ENCODE results near the gene CCDC85C. TPM values are rescaled to one million over a fixed set of nuclear protein-coding genes. Genes with fewer than 3 reads are reported as not detected.

CCDC85C gene
- polyA plus RNA-seq, 4 donors, result 19.0 to 30.3 (median 26.6) TPM

GRCh38 chr14:99544991-99545390 lies 59.0 kb downstream of the CCDC85C start:
- no peak for DNase-seq (ENCODE audit: low read depth in 4 of 4, low spot score in 3 of 4)

- DNase-seq (ENCODE audit: low read depth in 4 of 4, low spot score in 3 of 4), result no peak
These were observed 60.0 kb downstream of the CCDC85C start for GRCh38 chr14:99543985-99544384.

GRCh38 chr14:99543370-99543769 lies 60.6 kb downstream of the CCDC85C start:
- DNase-seq (ENCODE audit: low read depth in 4 of 4, low spot score in 3 of 4), result no peak

DNA sequence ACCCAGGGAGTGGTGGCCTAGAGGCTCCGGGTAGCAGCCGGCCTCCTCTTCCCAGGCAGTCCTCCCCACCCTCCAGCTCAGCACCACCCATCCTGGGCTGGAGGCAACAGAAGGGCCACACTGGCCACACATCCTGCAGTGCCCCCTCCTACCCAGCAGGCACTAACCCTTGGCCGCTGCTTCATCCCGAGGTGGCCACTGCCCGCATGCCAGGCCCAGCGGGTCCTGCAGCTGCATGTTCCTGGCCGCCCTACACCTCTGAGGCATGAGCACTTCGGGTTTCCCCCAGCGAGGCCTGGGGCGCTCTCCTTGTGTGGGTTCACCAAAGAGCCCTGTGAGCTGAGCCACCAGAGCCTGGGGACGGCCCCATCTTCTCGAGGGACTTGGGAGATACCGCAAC lies 61.4 kb downstream of the CCDC85C start:
- no peak for DNase-seq (ENCODE audit: low read depth in 4 of 4, low spot score in 3 of 4)

DNA sequence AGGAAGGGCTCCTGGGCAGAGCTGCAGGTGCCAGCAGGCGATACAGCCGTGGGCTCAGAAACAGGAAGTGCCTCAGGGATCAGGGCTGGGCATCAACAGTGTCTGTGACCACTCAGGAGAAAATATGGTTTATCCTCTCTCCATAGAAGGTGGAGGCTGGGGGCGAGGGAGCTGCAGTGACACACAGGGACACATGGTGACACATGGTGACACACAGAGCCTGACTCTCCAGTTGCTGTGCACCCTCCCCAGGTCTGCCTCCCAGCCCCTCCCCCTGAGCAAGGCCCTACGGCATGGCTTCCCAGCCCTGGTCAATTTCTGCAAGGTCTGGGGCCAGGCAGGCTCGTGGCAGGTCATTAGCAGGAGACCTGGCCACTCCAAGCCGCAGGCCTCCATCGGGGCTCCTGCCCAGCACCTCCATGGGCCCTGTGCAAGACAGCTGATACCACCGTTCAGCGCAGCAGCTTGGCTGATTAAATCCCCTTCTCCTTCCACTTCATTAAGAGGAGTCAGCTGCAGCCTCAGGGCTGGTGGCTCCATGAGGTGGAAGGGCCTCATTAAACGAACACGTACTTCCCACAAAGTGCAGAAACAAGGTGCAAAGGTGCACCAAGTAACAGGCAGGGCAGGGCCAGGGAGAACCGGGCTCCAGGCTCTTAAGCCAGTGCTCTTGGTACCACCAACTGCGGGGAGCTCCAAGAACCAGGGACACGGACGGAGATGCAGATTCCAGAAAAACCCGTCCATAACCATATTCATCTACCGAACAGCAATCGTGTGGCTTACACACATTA lies 62.1 kb downstream of the CCDC85C start:
- DNase-seq (ENCODE audit: low read depth in 4 of 4, low spot score in 3 of 4), result no peak

DNA sequence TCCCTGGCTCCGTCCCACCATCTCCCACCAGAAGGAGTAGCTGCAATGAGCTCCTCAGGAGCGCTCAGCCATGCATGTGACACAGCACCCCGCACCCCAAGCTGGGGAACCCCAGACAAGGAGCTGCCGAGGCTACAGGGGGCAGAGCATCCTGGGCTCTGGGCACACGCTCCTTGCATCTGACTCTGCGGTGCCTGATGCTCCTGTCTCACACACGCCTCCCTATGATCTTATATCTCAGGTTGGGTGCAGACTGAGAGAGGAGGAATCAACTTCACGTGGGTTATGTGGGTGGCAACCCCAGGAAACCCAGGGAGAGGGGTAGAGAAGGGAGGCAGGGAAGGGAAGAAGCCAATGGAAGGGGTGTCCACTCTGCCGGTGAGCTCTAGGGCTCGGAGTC lies 62.8 kb downstream of the CCDC85C start:
- DNase-seq (ENCODE audit: low read depth in 4 of 4, low spot score in 3 of 4), result no peak

DNA sequence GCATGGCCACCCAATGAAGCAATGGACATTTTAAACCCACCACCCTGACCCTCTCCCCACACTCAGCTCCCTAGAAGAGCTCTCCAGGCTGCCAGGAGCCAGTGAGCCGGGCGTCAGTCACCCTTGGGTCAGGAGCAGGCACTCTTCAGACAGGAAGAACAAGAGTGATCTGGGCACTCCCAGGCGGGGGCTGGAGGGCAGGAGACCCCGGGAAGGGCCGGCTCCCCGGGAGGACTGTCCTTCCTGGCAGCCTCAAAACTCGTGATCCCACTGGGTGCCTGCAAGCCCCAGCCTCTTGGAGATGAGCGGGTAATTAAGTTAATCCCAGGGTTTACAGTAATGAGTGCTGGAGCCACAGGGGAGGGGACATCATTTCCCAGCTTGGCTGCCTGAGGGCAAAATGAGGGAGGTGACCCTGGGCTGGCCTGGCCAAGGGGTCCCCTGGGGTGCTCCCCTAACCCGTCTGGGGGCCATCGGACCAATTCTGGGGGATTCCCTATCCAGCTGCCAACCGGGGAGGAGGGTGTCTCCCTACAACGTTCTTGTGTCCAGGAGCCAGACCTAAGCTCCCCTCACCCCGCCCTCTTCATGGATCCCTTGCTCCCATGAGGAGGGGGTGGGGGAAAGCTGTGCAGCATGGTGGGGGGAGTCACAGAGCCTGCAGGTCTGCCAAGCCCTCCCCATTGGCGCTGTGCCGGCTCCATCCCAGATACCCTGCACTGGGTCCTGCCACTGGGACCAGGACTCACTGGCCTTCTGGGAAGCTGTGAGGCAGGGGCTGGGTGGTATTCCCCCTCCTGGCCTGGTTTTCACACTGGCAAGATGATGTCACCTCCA lies 63.6 kb downstream of the CCDC85C start:
- no peak for DNase-seq (ENCODE audit: low read depth in 4 of 4, low spot score in 3 of 4)

GRCh38 chr14:99539491-99539890 lies 64.5 kb downstream of the CCDC85C start:
- DNase-seq (ENCODE audit: low read depth in 4 of 4, low spot score in 3 of 4), result no peak

GRCh38 chr14:99538733-99539132 lies 65.3 kb downstream of the CCDC85C start:
- no peak for DNase-seq (ENCODE audit: low read depth in 4 of 4, low spot score in 3 of 4)

DNA sequence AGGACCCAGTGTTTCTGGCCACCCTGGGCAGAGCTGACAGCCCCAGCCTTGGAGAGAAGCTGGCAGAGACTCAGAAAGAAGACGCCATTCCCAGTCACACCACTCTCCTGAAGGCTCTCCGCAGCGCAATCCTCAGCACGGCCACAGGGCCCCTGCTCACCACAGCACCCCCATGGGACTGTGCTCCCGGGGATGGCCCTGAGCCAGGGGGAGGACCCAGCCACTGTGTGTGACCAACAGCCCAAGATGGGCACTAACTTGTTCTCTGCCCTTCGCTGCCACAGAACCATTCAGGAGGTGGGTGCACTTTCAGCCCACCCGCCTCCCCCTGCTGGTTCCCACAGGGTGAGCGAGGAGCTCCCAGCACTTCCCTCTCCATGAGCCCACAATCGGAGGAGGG lies 65.7 kb downstream of the CCDC85C start:
- DNase-seq (ENCODE audit: low read depth in 4 of 4, low spot score in 3 of 4), result no peak

GRCh38 chr14:99537399-99537798 lies 66.6 kb downstream of the CCDC85C start:
- DNase-seq (ENCODE audit: low read depth in 4 of 4, low spot score in 3 of 4), result no peak

DNA sequence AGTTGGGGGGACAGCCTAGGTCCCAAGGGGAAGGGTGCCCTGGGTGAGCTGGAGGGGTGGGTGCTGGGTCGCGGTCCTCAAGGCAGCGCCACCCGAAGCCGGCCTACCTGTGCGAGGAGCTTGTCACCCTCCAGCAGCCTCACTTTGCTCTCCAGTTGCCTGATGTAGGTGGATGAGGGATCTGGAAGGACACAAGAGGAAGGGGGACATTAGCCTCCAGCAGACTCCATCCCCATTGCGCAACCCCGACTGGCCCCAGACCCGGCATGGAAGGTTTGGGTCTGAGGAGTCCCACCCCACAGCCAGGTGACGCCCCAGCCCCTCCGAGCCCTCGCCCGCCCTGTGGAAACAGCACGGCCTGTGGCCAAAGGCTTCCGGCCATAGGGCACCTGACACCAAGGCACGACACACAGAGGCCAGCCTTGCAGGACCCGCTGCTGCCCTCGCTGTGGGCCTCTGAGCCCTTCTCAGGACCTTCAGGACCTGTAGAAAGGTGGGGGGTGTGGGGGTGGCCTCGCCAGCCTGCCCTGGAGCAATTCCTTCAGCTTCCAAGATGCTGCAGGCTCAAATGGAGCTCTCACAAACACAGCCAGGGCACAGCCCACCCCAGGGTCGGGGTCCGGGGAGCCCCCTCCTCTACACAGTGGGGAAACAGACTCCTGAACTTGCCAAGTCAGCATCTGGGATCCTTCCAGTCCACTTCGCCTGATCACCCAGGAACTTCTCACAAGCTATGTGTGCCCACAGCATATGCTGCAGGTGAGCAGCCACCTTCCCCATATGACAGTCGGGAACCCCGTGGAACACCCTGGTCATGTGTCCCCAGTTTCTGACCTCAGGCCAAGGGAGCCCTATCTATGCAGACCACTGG lies 67.9 kb downstream of the CCDC85C start:
- DNase-seq (ENCODE audit: low read depth in 4 of 4, low spot score in 3 of 4), result no peak

GRCh38 chr14:99535448-99535847 lies 68.6 kb downstream of the CCDC85C start:
- DNase-seq (ENCODE audit: low read depth in 4 of 4, low spot score in 3 of 4), result no peak

- no peak for DNase-seq (ENCODE audit: low read depth in 4 of 4, low spot score in 3 of 4)
These were observed 69.1 kb downstream of the CCDC85C start for GRCh38 chr14:99534863-99535262.

DNA sequence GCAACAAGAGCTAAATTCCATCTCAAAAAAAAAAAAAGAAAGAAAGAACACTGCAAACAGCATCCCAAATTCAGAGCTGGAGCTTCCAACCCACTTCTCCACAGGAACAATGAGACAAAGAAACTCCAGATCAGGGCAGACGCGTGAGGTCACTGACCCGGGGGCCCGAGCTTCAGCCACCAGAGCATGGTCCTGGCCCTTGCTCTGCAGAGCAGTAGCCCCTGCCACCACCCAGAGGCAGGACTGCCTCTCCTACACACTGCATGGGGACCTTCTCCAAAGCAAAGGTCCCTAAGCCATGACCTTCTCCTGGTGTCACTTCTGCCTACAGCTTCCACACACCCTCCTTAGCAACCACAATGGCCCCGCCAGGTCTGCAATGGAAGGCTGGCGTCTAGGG lies 69.7 kb downstream of the CCDC85C start:
- DNase-seq (ENCODE audit: low read depth in 4 of 4, low spot score in 3 of 4), result no peak

- no peak for DNase-seq (ENCODE audit: low read depth in 4 of 4, low spot score in 3 of 4)
These were observed 71.7 kb downstream of the CCDC85C start for GRCh38 chr14:99532310-99532709.

GRCh38 chr14:99531251-99532096 lies 72.5 kb downstream of the CCDC85C start:
- DNase-seq (ENCODE audit: low read depth in 4 of 4, low spot score in 3 of 4), result no peak

- no peak for DNase-seq (ENCODE audit: low read depth in 4 of 4, low spot score in 3 of 4)
These were observed 73.4 kb downstream of the CCDC85C start for GRCh38 chr14:99530407-99531155.

GRCh38 chr14:99529899-99530298 lies 74.1 kb downstream of the CCDC85C start:
- no peak for DNase-seq (ENCODE audit: low read depth in 4 of 4, low spot score in 3 of 4)
